ENCODE data around the gene CDH4. TPM values are rescaled to one million over a fixed set of nuclear protein-coding genes. Genes with fewer than 3 reads are reported as not detected.

Gene CDH4
- total and polyA plus RNA-seq, 7 donors, result under 0.01 to 0.06 TPM; not detected in 5

DNA sequence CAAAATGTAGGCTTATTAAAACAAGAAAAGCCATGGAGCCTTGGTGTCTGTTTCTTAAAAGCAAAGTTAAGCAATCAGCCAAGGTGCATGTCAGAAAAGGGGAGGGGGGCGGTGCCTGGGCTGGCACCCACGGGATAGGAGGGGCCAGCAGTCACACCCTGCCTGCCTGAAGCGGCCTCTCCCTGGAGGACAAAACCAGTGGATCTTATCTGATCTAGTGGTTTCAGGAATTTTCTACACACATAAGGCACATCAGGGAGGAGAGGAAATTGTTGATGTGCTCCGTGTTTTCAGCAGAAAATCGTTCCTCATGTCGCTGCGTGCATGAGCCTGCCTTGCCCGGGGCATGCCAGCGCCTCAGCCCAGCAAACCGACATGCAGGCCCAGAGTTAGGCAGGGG is 537.3 kb downstream of the CDH4 start:
- TF ChIP-seq, protein P1, sequence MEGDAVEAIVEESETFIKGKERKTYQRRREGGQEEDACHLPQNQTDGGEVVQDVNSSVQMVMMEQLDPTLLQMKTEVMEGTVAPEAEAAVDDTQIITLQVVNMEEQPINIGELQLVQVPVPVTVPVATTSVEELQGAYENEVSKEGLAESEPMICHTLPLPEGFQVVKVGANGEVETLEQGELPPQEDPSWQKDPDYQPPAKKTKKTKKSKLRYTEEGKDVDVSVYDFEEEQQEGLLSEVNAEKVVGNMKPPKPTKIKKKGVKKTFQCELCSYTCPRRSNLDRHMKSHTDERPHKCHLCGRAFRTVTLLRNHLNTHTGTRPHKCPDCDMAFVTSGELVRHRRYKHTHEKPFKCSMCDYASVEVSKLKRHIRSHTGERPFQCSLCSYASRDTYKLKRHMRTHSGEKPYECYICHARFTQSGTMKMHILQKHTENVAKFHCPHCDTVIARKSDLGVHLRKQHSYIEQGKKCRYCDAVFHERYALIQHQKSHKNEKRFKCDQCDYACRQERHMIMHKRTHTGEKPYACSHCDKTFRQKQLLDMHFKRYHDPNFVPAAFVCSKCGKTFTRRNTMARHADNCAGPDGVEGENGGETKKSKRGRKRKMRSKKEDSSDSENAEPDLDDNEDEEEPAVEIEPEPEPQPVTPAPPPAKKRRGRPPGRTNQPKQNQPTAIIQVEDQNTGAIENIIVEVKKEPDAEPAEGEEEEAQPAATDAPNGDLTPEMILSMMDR (IDR thresholded peaks at IDR 0.05), result no peak
- no peak for TF ChIP-seq POLR2A (IDR thresholded peaks at IDR 0.05)
- Histone ChIP-seq H3K4me3 (no peak overlapping the region), H3K4me1 (no peaks in the 10 kb centered on the region), H3K27ac (no peak overlapping the region), H3K36me3 (no peaks in the 10 kb centered on the region), H3K9me3 (no peaks in the 10 kb centered on the region), H3K27me3 (no peaks in the 10 kb centered on the region)
- DNase-seq, result no peak
- 66 to 76% methylated on average over 10 of the region's 10 CpGs for WGBS, 2 donors
- intact Hi-C loops (cut with DNase I), result no loop called here

DNA sequence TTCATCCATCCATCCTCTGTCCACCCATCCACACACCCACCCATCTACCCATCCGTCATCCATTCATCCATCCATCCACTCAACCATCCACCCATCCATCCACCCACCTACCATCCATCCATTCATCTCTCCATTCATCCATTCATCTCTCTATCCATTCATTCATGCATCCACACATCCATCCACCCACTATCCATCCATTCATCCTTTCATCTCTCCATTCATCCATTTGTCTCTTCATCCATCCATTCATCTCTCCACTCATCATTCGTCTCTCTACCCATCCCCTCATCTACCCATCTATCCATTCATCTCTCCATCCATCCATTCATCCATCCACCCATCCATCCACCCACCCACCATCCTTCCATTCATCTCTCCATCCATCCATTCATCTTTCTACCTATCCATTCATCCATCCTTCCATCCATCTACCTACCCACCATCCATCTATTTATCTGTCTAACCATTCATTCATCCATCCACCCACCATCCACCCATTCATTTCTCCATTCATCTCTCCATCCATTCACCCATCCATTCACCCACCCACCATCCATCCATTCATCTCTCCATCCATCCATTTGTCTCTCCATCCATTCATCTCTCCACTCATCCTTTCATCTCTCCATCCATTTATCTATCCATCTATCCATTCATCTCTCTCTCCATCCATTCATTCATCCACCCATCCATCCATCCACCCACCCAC is 538.2 kb downstream of the CDH4 start:
- H3K36me3 ChIP-seq, result no peaks in the 10 kb centered on the region
- DNase-seq, result no peak
- intact Hi-C loops (cut with DNase I), result no loop called here
- no peaks in the 10 kb centered on the region for H3K4me1 ChIP-seq
- H3K4me3 ChIP-seq, result no peak overlapping the region
- no peaks in the 10 kb centered on the region for H3K27me3 ChIP-seq
- no peaks in the 10 kb centered on the region for H3K9me3 ChIP-seq
- H3K27ac ChIP-seq, result no peak overlapping the region
- no peak for TF ChIP-seq EP300 (IDR thresholded peaks at IDR 0.05)
- WGBS, 2 donors, result 90 to 92% methylated on average over 2 of the region's 2 CpGs

DNA sequence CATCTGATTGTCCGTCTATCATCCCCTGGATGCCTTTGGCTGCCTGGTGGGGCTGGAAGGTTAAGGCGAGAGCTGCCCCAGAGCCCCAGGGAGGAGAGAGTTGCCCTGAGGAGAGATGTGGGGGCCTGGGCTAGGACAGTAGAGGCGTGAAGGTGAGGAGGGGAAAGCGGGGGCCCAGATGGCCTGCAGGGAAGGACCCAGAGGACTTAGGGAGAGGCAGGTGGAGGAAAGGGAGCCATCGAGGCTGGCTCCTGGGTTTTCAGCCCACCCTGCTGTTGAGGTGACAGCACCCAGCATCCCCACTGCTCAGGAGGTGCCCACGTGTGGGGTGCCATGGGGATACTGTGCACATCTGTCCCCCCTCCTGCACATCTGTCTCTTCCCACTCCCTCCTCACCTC is 539.9 kb downstream of the CDH4 start:
- intact Hi-C loops (cut with DNase I), result no loop called here

DNA sequence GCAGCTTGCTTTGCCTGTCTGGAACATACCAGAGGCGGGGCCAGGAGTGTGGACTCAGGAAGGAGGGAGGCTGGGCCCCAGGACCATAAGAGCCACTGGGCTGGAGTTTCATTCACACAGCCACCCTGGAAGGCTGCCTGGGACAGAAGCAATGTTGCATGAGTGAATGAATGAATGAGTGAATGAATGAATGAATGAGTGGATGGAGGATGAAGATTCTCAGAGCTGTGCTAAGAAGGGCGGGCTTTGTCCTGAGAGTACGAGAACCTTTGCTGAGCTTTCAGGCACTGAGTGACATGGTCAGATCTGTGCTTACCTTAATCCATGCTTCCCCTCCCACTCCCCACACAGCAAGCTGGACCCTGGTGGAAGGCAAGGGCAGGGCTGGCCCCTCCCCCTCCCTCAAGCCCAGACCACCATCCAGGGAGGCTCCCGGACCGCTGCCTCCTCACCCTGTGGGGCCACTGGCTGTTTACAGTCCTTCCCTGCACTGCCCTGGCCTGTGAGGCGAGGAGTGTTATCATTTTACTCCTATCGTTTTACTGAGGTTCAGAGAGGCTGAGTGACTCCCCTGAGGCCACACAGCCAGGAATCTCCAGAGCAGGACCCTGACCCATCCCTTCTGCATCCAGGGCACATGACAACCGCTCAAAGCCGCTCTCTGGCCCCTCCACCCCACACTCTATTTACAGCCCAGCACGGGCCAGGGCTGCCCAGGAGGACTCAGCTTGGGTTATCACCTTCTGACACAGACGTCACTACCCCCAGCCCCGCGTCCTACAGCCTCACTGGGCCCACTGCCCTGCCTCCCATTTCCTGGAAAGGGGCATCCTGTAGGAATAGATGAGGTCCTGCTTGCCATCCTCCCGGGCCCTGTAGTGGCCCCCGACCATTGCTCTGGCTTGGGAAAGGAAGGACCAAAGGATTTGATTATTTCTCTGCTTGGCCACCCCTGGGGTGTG is 543.9 kb downstream of the CDH4 start:
- TF ChIP-seq POLR2AphosphoS5 (IDR thresholded peaks at IDR 0.05) (no peak), EP300 (IDR thresholded peaks at IDR 0.05) (no peak), POLR2A (IDR thresholded peaks at IDR 0.05) (no peak)
- TF ChIP-seq, protein P1 (IDR thresholded peaks at IDR 0.05), result no peak
- H3K36me3 ChIP-seq, result no peaks in the 10 kb centered on the region
- no peaks in the 10 kb centered on the region for H3K9me3 ChIP-seq
- H3K4me1 ChIP-seq, result no peaks in the 10 kb centered on the region
- H3K4me3 ChIP-seq, result no peak overlapping the region
- H3K27ac ChIP-seq, result no peak overlapping the region
- 66 to 73% methylated on average over 15 of the region's 15 CpGs for WGBS, 2 donors
- H3K27me3 ChIP-seq, result peaks cover 0 to 21% (median 0%) of the 10 kb centered on the region in 3 donors
- DNase-seq, result no peak
- intact Hi-C loops (cut with DNase I), result no loop called here

More for the DNA sequence above, 539.9 kb downstream of the CDH4 start:
- H3K27me3 ChIP-seq, result peaks cover 0 to 2% (median 0%) of the 10 kb centered on the region in 3 donors
- H3K9me3 ChIP-seq, result no peaks in the 10 kb centered on the region
- H3K36me3 ChIP-seq, result no peaks in the 10 kb centered on the region
- no peaks in the 10 kb centered on the region for H3K4me1 ChIP-seq
- TF ChIP-seq POLR2A (IDR thresholded peaks at IDR 0.05) (no peak), POLR2AphosphoS5 (IDR thresholded peaks at IDR 0.05) (no peak), EP300 (IDR thresholded peaks at IDR 0.05) (no peak)
- TF ChIP-seq, protein P1 (IDR thresholded peaks at IDR 0.05), result no peak
- 72 to 85% methylated on average over 6 of the region's 6 CpGs for WGBS, 2 donors
- no peak for DNase-seq
- H3K4me3 ChIP-seq, result no peak overlapping the region
- H3K27ac ChIP-seq, result no peak overlapping the region

DNA sequence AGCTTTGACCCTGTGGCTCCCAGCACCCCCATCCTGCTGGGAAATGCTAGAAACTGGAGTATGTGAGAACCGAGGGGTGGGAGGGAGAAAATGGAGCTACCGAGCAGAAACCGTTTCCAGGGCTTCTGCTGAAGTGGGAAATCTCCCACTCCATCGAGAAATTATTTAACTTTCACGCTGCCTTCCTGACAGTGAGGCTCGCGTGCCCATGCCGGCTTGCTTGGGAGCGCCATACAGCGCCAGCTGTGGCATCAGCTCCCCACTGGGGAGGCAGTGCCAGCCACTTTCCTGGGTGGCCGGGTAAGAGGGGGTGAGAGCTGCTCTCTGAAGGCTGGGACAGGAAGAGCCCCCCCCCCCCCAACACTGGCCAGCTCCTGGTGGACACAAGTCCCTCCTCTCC is 544.7 kb downstream of the CDH4 start:
- H3K27me3 ChIP-seq, result peaks cover 0 to 26% (median 6%) of the 10 kb centered on the region in 3 donors
- no peaks in the 10 kb centered on the region for H3K9me3 ChIP-seq
- intact Hi-C loops (cut with DNase I), result no loop called here
- H3K4me3 ChIP-seq, result no peak overlapping the region
- 73% methylated on average over 11 of the region's 11 CpGs for WGBS, 2 donors
- H3K4me1 ChIP-seq, result no peaks in the 10 kb centered on the region
- H3K27ac ChIP-seq, result no peak overlapping the region
- DNase-seq, result no peak
- H3K36me3 ChIP-seq, result no peaks in the 10 kb centered on the region
- TF ChIP-seq, protein P1 (IDR thresholded peaks at IDR 0.05), result no peak

Data from sigmoid colon (tissue), 7 donors.